Measurements from ENCODE around the gene CACNA1C.

CACNA1C gene

GRCh38 chr12:2492236-2492635 lies 439.4 kb downstream of the CACNA1C start:
- no peak for TF ChIP-seq CTCF (IDR thresholded peaks at IDR 0.05; ENCODE audit: low read depth, low read length)
- no peak overlapping the region for H3K4me3 ChIP-seq (replicated peaks in 1 of 2; ENCODE audit: low read depth in 2 of 2, low read length in 2 of 2)
- DNase-seq (ENCODE audit: low read depth in 2 of 2) = no peak

- no peak overlapping the region for H3K4me3 ChIP-seq (replicated peaks in 1 of 2; ENCODE audit: low read depth in 2 of 2, low read length in 2 of 2)
- no peak for DNase-seq (ENCODE audit: low read depth in 2 of 2)
- no peak for TF ChIP-seq CTCF (IDR thresholded peaks at IDR 0.05; ENCODE audit: low read depth, low read length)
Measured at GRCh38 chr12:2493086-2493485, 440.3 kb downstream of the CACNA1C start.

GRCh38 chr12:2494486-2495192 lies 441.9 kb downstream of the CACNA1C start:
- no peak for TF ChIP-seq CTCF (IDR thresholded peaks at IDR 0.05; ENCODE audit: low read depth, low read length)
- DNase-seq (ENCODE audit: low read depth in 2 of 2) = peak; percentile 11 to 65
- no peak overlapping the region for H3K4me3 ChIP-seq (replicated peaks in 1 of 2; ENCODE audit: low read depth in 2 of 2, low read length in 2 of 2)

- no peak for TF ChIP-seq CTCF (IDR thresholded peaks at IDR 0.05; ENCODE audit: low read depth, low read length)
- H3K4me3 ChIP-seq (replicated peaks in 1 of 2; ENCODE audit: low read depth in 2 of 2, low read length in 2 of 2) = no peak overlapping the region
- DNase-seq (ENCODE audit: low read depth in 2 of 2) = no peak
Measured at GRCh38 chr12:2495417-2496112, 442.8 kb downstream of the CACNA1C start.

GRCh38 chr12:2498964-2499500 lies 446.2 kb downstream of the CACNA1C start:
- TF ChIP-seq CTCF (IDR thresholded peaks at IDR 0.05; ENCODE audit: low read depth, low read length) = no peak
- no peak for DNase-seq (ENCODE audit: low read depth in 2 of 2)
- no peak overlapping the region for H3K4me3 ChIP-seq (replicated peaks in 1 of 2; ENCODE audit: low read depth in 2 of 2, low read length in 2 of 2)

GRCh38 chr12:2501464-2502191 lies 448.8 kb downstream of the CACNA1C start:
- no peak overlapping the region for H3K4me3 ChIP-seq (replicated peaks in 1 of 2; ENCODE audit: low read depth in 2 of 2, low read length in 2 of 2)
- no peak for DNase-seq (ENCODE audit: low read depth in 2 of 2)
- no peak for TF ChIP-seq CTCF (IDR thresholded peaks at IDR 0.05; ENCODE audit: low read depth, low read length)
